Transverse colon (tissue), 4 donors: ENCODE results near the gene SNED1. TPM values are rescaled to one million over a fixed set of nuclear protein-coding genes. Genes with fewer than 3 reads are reported as not detected.

Experiments
- DNase-seq: peaks from one replicate; pipeline ENCODE4 v3.0.0-alpha.2; 2019
- H3K27ac ChIP-seq, 4 donors: fragments of 200-600 bp; sonication (generic); 2 replicates each; pipeline ENCODE4 v1.5.1; 2016 to 2018; ENCODE audit warnings: inconsistent platforms in 4 of 4
- H3K27me3 ChIP-seq: fragments of 200-600 bp; sonication (generic); 2 replicates; pipeline ENCODE4 v1.5.1; 2017; ENCODE audit warnings: inconsistent platforms
- H3K36me3 ChIP-seq, 4 donors: fragments of 200-600 bp; sonication (generic); 2 replicates each; pipeline ENCODE4 v1.5.1; 2017 to 2019; ENCODE audit warnings: inconsistent platforms in 4 of 4
- H3K4me1 ChIP-seq, 4 donors: fragments of 200-600 bp; sonication (generic); 2 replicates each; pipeline ENCODE4 v1.5.1; 2017 to 2020; ENCODE audit warnings: inconsistent platforms in 4 of 4
- H3K4me3 ChIP-seq, 4 donors: fragments of 200-600 bp; sonication (generic); 1 replicate in 1 of 4; 2 replicates in 3 of 4; pipeline versions ENCODE4 v1.5.1 to v1.6.1; 2017 to 2019; ENCODE audit warnings: inconsistent platforms in 4 of 4
- H3K9me3 ChIP-seq, 2 donors: fragments of 200-600 bp; sonication (generic); 2 replicates each; pipeline ENCODE4 v1.5.1; 2017 to 2019; ENCODE audit warnings: inconsistent platforms in 2 of 2
- CTCF ChIP-seq, 5 experiments: fragments of 200-600 bp in 3 of 5; fragments of 450-650 bp in 2 of 5; sonication (generic) in 3 of 5; IDR thresholded peaks; 1 replicate in 2 of 5; 2 replicates in 3 of 5; pipeline ENCODE4 v1.5.1; 2016 to 2017; ENCODE audit warnings: antibody characterized with exemption in 5 of 5, inconsistent platforms in 3 of 5, mild to moderate bottlenecking in 2 of 5, moderate library complexity in 1 of 5
- EP300 ChIP-seq: sonication (generic); formaldehyde crosslinking; IDR thresholded peaks from one replicate; pipeline ENCODE4 v1.6.1; 2017; ENCODE audit warnings: antibody characterized with exemption, low read depth
- POLR2A ChIP-seq: fragments of 450-650 bp; IDR thresholded peaks from one replicate; pipeline ENCODE4 v1.6.1; 2016; ENCODE audit warnings: antibody characterized with exemption, mild to moderate bottlenecking, moderate library complexity
- POLR2AphosphoS5 ChIP-seq, 3 donors: sonication (generic); formaldehyde crosslinking; IDR thresholded peaks; one replicate each; pipeline ENCODE4 v1.6.1; 2016; ENCODE audit warnings: antibody characterized with exemption in 3 of 3
- WGBS, 2 donors: methylation state at CpG; one replicate each; pipeline ENCODE4 v1.1.5; 2018; ENCODE audit warnings: low coverage in 1 of 2; 5-methylcytosine and 5-hydroxymethylcytosine counted together
- in situ Hi-C, 4 donors: fragments of 200-750 bp; cut with MboI; loops; one replicate each; pipeline versions ENCODE4 v1.15.0 to v1.15.1; 2017; ENCODE audit warnings: low sequenced_read_pairs in 3 of 4, low pct_ligation_motif_present in 1 of 4, low pct_unique_long_range_greater_than_20kb in 1 of 4
- intact Hi-C: fragments of 100-400 bp; cut with DNase I; formaldehyde crosslinking; loops from one replicate; pipeline ENCODE4 v1.15.1; 2023; ENCODE audit warnings: low total_unique reads
- total RNA-seq, 4 donors: library from RNA; depleted of rRNA; stranded (reverse); fragments of >200 nt; gene quantifications; one replicate each; pipeline ENCODE4 v1.1.0, GENCODE V29; 2016

The SNED1 gene
- total RNA-seq, 4 donors from 2014 or later, result 8.2 to 65.5 (median 30.0) TPM

GRCh38 chr2:241051578-241052487, 53.4 kb downstream of the SNED1 start:
- 93% methylated on average over 33 of the region's 33 CpGs; no CpG with 5 or more reads in 1 of the 2 donors for WGBS, 2 donors
- no peak for DNase-seq
- no peak overlapping the region for H3K27ac ChIP-seq
- intact Hi-C loops, result no loop called here
- in situ Hi-C loops, result no loop called here
- TF ChIP-seq CTCF (IDR thresholded peaks at IDR 0.05) (no peak), EP300 (no peak), POLR2AphosphoS5 (IDR thresholded peaks at IDR 0.05) (no peak), POLR2A (no peak)
- no peak overlapping the region for H3K4me3 ChIP-seq
- no peaks in the 10 kb centered on the region for H3K36me3 ChIP-seq
- H3K9me3 ChIP-seq, result no peaks in the 10 kb centered on the region
- no peaks in the 10 kb centered on the region for H3K27me3 ChIP-seq
- no peaks in the 10 kb centered on the region for H3K4me1 ChIP-seq

GRCh38 chr2:241052677-241053360, 54.4 kb downstream of the SNED1 start:
- no peaks in the 10 kb centered on the region for H3K9me3 ChIP-seq
- intact Hi-C loops, result no loop called here
- H3K36me3 ChIP-seq, result no peaks in the 10 kb centered on the region
- no peak for DNase-seq
- WGBS, 2 donors, result 92% methylated on average over 28 of the region's 31 CpGs; no CpG with 5 or more reads in 1 of the 2 donors
- in situ Hi-C loops, result no loop called here
- no peak overlapping the region for H3K27ac ChIP-seq
- H3K4me1 ChIP-seq, result no peaks in the 10 kb centered on the region
- no peak for TF ChIP-seq POLR2A
- TF ChIP-seq CTCF (IDR thresholded peaks at IDR 0.05), result no peak
- no peak for TF ChIP-seq EP300
- TF ChIP-seq POLR2AphosphoS5 (IDR thresholded peaks at IDR 0.05), result no peak
- no peaks in the 10 kb centered on the region for H3K27me3 ChIP-seq
- H3K4me3 ChIP-seq, result no peak overlapping the region

- H3K9me3 ChIP-seq, result no peaks in the 10 kb centered on the region
- H3K4me3 ChIP-seq, result no peak overlapping the region
- DNase-seq, result no peak
- in situ Hi-C loops (no loop called here), intact Hi-C loops (no loop called here)
- H3K27ac ChIP-seq, result no peak overlapping the region
- no peaks in the 10 kb centered on the region for H3K27me3 ChIP-seq
- H3K36me3 ChIP-seq, result no peaks in the 10 kb centered on the region
- no peaks in the 10 kb centered on the region for H3K4me1 ChIP-seq
- no peak for TF ChIP-seq POLR2AphosphoS5 (IDR thresholded peaks at IDR 0.05)
- 89 to 90% methylated on average over 3 to 8 of the region's 8 CpGs for WGBS, 2 donors
These were observed 55.3 kb downstream of the SNED1 start for GRCh38 chr2:241053576-241054251.

GRCh38 chr2:241061275-241061674, 62.9 kb downstream of the SNED1 start:
- no peak overlapping the region for H3K4me3 ChIP-seq
- no peaks in the 10 kb centered on the region for H3K27me3 ChIP-seq
- intact Hi-C loops, result no loop called here
- no peak for DNase-seq
- H3K4me1 ChIP-seq, result peaks cover 0 to 7% (median 3%) of the 10 kb centered on the region in 4 donors
- H3K27ac ChIP-seq, result no peak overlapping the region
- 75% methylated on average over 2 to 6 of the region's 6 CpGs for WGBS, 2 donors
- TF ChIP-seq POLR2A, result no peak
- no peak for TF ChIP-seq CTCF (IDR thresholded peaks at IDR 0.05)
- no peak for TF ChIP-seq POLR2AphosphoS5 (IDR thresholded peaks at IDR 0.05)
- TF ChIP-seq EP300, result no peak
- H3K9me3 ChIP-seq, result no peaks in the 10 kb centered on the region
- in situ Hi-C loops, result no loop called here
- no peaks in the 10 kb centered on the region for H3K36me3 ChIP-seq
